Measurements from ENCODE around the gene ACVR1C. TPM values are rescaled to one million over a fixed set of nuclear protein-coding genes. Genes with fewer than 3 reads are reported as not detected.
A peak's percentile ranks its signal among the peaks of the same experiment; 100 is the strongest.

Gene ACVR1C
- total RNA-seq, 1 donor from 2014 or later: 0.10 TPM

DNA sequence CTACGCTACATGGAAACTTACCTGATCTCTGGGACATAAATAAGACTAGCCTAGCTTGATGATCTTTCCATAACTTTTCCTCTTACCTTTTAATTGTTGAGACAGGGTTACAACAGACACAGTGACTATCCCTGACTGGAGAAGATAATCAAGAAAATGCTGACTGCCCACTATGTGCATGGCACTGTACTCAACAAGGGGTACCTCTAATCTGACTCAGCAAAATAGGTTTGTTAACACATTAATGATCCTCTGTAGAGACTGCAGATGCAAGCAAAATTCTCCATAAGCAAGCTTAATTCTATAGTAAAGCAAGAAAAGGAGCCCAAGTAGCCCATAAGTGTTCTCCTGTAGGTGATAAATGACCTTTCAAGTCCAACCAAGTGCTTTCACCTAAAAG, 25.5 kb downstream of the ACVR1C start:
- no peak for DNase-seq (ENCODE audit: low spot score)
- no peak overlapping the region for H3K27ac Mint-ChIP-seq (ENCODE audit: unreplicated experiment)
- no peak overlapping the region for H3K4me3 Mint-ChIP-seq (ENCODE audit: unreplicated experiment)
- H3K36me3 Mint-ChIP-seq (ENCODE audit: low read depth, unreplicated experiment): no peaks in the 10 kb centered on the region
- no peaks in the 10 kb centered on the region for H3K9me3 Mint-ChIP-seq (ENCODE audit: unreplicated experiment)
- H3K4me1 Mint-ChIP-seq (ENCODE audit: unreplicated experiment): no peaks in the 10 kb centered on the region
- TF ChIP-seq CTCF (IDR thresholded peaks at IDR 0.05; ENCODE audit: unreplicated experiment): no peak
- H3K27me3 Mint-ChIP-seq (ENCODE audit: unreplicated experiment): peaks cover 1% of the 10 kb centered on the region

GRCh38 chr2:157601807-157602206, 26.9 kb downstream of the ACVR1C start:
- no peaks in the 10 kb centered on the region for H3K36me3 Mint-ChIP-seq (ENCODE audit: low read depth, unreplicated experiment)
- no peak for DNase-seq (ENCODE audit: low spot score)
- no peaks in the 10 kb centered on the region for H3K4me1 Mint-ChIP-seq (ENCODE audit: unreplicated experiment)
- no peak for TF ChIP-seq CTCF (IDR thresholded peaks at IDR 0.05; ENCODE audit: unreplicated experiment)
- H3K27ac Mint-ChIP-seq (ENCODE audit: unreplicated experiment): no peak overlapping the region
- no peak overlapping the region for H3K4me3 Mint-ChIP-seq (ENCODE audit: unreplicated experiment)
- no peaks in the 10 kb centered on the region for H3K9me3 Mint-ChIP-seq (ENCODE audit: unreplicated experiment)
- peaks cover 1% of the 10 kb centered on the region for H3K27me3 Mint-ChIP-seq (ENCODE audit: unreplicated experiment)

- H3K36me3 Mint-ChIP-seq (ENCODE audit: low read depth, unreplicated experiment): no peaks in the 10 kb centered on the region
- DNase-seq (ENCODE audit: low spot score): peak; percentile 59
- H3K27ac Mint-ChIP-seq (ENCODE audit: unreplicated experiment): no peak overlapping the region
- peaks cover 4% of the 10 kb centered on the region for H3K27me3 Mint-ChIP-seq (ENCODE audit: unreplicated experiment)
- no peak overlapping the region for H3K4me3 Mint-ChIP-seq (ENCODE audit: unreplicated experiment)
- no peaks in the 10 kb centered on the region for H3K9me3 Mint-ChIP-seq (ENCODE audit: unreplicated experiment)
- no peaks in the 10 kb centered on the region for H3K4me1 Mint-ChIP-seq (ENCODE audit: unreplicated experiment)
- TF ChIP-seq CTCF (IDR thresholded peaks at IDR 0.05; ENCODE audit: unreplicated experiment): no peak
Measured at GRCh38 chr2:157596992-157597681, 31.5 kb downstream of the ACVR1C start.

DNA sequence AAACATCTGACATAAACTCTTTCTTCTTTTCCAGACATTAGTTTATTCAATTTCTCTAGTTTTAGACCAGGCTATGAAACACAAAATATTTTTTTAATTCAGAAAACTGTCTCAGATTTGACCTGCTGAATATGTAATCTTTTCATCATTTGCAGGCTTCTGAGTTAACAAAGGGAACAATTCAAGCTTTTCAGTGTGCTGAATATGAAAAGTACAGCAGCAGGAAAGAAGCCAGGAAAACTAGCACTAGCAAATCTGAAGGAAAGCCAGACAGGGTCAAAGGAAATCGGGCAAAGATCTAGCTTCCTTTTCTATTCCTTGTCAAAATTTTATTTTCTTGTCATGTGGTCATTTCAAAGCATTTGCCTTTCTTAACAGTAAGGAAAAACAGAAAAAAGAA, 35.3 kb downstream of the ACVR1C start:
- H3K4me1 Mint-ChIP-seq (ENCODE audit: unreplicated experiment): no peaks in the 10 kb centered on the region
- H3K36me3 Mint-ChIP-seq (ENCODE audit: low read depth, unreplicated experiment): no peaks in the 10 kb centered on the region
- no peak overlapping the region for H3K4me3 Mint-ChIP-seq (ENCODE audit: unreplicated experiment)
- DNase-seq (ENCODE audit: low spot score): no peak
- no peak overlapping the region for H3K27ac Mint-ChIP-seq (ENCODE audit: unreplicated experiment)
- no peaks in the 10 kb centered on the region for H3K9me3 Mint-ChIP-seq (ENCODE audit: unreplicated experiment)
- no peak for TF ChIP-seq CTCF (IDR thresholded peaks at IDR 0.05; ENCODE audit: unreplicated experiment)
- peaks cover 4% of the 10 kb centered on the region for H3K27me3 Mint-ChIP-seq (ENCODE audit: unreplicated experiment)

DNA sequence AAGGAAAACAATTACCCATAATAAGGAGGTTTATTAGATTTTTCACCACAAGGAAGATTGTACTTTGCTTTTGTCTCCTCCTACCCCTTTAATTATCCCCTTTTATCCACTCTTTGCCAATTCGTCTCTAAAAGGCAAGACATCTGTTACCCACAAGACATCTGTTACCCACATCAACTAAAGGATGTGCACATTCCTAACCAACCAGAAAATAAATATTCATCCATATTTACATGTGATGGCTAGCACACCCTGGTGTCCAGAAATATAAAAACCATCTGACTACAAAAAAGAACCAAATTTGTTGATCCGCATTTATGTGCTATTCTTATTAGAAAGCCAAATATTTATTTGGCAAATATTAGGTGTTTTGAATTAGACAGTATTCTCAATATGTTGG, 35.7 kb downstream of the ACVR1C start:
- Mint-ChIP-seq H3K4me1 (ENCODE audit: unreplicated experiment) (no peaks in the 10 kb centered on the region), H3K27ac (ENCODE audit: unreplicated experiment) (no peak overlapping the region), H3K36me3 (ENCODE audit: low read depth, unreplicated experiment) (no peaks in the 10 kb centered on the region), H3K27me3 (ENCODE audit: unreplicated experiment) (peaks cover 4% of the 10 kb centered on the region), H3K4me3 (ENCODE audit: unreplicated experiment) (no peak overlapping the region), H3K9me3 (ENCODE audit: unreplicated experiment) (no peaks in the 10 kb centered on the region)
- DNase-seq (ENCODE audit: low spot score): no peak
- TF ChIP-seq CTCF (IDR thresholded peaks at IDR 0.05; ENCODE audit: unreplicated experiment): peak; percentile 16
